WERI-Rb-1 (cell line): Measurements from ENCODE around the gene ATRN.
A peak's percentile ranks its signal among the peaks of the same experiment; 100 is the strongest.

Experiments
- DNase-seq: peaks from one replicate; pipeline ENCODE4 v3.0.0-alpha.2; 2020
- H3K27ac ChIP-seq: fragments of 250-450 bp; sonication (Bioruptor Pico); 2 replicates; pipeline ENCODE4 v1.5.1; 2020; ENCODE audit warnings: mild to moderate bottlenecking, moderate library complexity
- H3K27me3 ChIP-seq: fragments of 250-450 bp; sonication (Bioruptor Pico); 2 replicates; pipeline ENCODE4 v1.5.1; 2021; ENCODE audit warnings: mild to moderate bottlenecking, low read depth, moderate library complexity; ENCODE audit not compliant: insufficient read depth, severe bottlenecking
- H3K36me3 ChIP-seq: fragments of 250-450 bp; sonication (Bioruptor Pico); 2 replicates; pipeline ENCODE4 v1.5.1; 2020; ENCODE audit warnings: mild to moderate bottlenecking, moderate library complexity
- H3K4me3 ChIP-seq: 2 replicates; pipeline ENCODE4 v1.5.1; 2011; ENCODE audit warnings: low read depth, mild to moderate bottlenecking, control low read depth, low read length
- H3K9me3 ChIP-seq: fragments of 250-450 bp; sonication (Bioruptor Pico); 2 replicates; pipeline ENCODE4 v1.5.1; 2021; ENCODE audit warnings: mild to moderate bottlenecking, moderate library complexity; ENCODE audit not compliant: severe bottlenecking
- TF ChIP-seq, protein P1 (sequence below): IDR thresholded peaks from 2 replicates; pipeline ENCODE4 v1.5.1; 2011; ENCODE audit warnings: low read depth, mild to moderate bottlenecking, control low read depth, inconsistent platforms, low read length

The ATRN gene

DNA sequence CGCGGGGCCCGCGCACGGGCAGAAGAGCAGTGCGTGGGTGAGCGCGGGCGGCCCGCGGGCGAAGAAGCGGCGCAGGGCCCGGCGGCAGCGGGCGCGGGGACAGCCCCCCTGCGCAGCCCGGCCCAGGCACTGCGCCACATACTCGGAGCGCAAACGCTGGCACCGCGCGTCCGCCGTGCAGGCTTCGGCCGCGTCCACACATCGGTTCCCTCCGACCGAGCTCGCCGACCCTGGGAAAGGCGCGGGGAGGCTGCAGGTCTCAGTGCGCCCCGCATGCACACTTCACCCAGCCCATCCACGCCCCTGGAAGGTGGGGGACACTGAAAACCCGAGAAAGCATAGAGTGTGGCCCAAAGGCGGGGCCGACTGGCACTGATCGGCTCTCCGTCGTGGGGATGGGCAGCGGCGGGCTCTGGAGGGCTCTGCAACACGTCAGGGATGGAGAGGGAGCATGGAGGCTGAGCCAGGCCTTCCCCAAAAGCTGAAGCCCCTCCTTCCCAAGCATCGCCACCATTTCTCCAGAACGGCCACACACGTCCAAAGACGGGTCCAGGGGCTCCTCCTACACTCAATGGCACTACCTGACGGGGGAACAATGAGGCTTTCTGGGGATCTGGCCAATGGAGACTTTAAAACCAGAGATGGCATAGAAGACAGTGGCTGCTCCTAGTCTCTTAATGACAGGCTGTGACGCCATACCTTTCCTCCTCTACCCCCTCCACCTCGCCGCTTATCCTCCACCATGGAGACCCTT is 190.4 kb downstream of the ATRN start:
- TF ChIP-seq, protein P1, sequence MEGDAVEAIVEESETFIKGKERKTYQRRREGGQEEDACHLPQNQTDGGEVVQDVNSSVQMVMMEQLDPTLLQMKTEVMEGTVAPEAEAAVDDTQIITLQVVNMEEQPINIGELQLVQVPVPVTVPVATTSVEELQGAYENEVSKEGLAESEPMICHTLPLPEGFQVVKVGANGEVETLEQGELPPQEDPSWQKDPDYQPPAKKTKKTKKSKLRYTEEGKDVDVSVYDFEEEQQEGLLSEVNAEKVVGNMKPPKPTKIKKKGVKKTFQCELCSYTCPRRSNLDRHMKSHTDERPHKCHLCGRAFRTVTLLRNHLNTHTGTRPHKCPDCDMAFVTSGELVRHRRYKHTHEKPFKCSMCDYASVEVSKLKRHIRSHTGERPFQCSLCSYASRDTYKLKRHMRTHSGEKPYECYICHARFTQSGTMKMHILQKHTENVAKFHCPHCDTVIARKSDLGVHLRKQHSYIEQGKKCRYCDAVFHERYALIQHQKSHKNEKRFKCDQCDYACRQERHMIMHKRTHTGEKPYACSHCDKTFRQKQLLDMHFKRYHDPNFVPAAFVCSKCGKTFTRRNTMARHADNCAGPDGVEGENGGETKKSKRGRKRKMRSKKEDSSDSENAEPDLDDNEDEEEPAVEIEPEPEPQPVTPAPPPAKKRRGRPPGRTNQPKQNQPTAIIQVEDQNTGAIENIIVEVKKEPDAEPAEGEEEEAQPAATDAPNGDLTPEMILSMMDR, result no peak
- DNase-seq, result peak; percentile 6
- Histone ChIP-seq H3K27ac (no peak overlapping the region), H3K36me3 (no peaks in the 10 kb centered on the region), H3K4me3 (no peak overlapping the region; the same call in 1 of the 2 replicates), H3K9me3 (no peaks in the 10 kb centered on the region), H3K27me3 (peaks cover 9% of the 10 kb centered on the region)

DNA sequence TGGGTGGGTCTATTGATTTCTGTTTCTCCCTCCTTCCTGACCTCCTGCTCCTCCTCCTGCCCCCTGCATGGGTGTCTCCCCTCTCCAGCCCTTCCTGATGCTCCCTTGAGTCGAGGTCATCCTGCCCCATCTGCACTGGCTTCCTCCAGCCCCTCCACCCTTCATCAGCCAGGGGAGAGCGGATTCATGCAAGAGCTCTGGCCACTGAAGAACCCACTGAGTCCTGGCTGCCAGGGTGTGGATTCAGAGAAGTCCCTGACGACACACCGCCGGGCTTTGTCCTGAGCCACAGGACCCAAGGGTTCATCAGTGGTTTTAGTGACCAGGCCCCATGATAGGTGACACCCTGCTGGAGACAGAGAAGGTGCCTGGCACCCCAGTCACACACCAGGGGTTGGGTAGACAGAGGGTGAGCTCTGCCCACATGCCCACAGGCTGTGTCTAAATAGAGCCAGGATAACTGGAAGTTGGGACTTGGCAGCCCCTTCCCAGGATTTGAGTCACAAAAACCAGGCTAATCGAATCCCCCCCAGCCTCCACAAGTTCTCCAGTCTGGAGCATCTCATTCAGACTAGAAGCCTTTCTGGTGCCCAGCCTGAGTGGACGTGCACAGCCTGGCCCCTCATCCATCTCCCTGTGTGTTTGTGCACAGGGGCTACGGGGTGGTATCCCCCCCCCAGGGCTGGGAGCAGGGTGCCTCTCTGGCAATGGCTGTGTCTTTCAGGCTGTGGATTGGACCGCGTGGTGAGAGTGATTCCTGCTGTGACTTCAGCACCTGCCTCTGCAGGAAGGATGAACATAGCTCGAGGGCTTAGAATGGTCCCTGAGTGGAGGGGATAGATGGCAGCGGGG is 191.2 kb downstream of the ATRN start:
- TF ChIP-seq, protein P1, result no peak
- peak; percentile 2 for DNase-seq
- Histone ChIP-seq H3K27me3 (peaks cover 9% of the 10 kb centered on the region), H3K9me3 (no peaks in the 10 kb centered on the region), H3K27ac (no peak overlapping the region), H3K36me3 (no peaks in the 10 kb centered on the region), H3K4me3 (no peak overlapping the region)

DNA sequence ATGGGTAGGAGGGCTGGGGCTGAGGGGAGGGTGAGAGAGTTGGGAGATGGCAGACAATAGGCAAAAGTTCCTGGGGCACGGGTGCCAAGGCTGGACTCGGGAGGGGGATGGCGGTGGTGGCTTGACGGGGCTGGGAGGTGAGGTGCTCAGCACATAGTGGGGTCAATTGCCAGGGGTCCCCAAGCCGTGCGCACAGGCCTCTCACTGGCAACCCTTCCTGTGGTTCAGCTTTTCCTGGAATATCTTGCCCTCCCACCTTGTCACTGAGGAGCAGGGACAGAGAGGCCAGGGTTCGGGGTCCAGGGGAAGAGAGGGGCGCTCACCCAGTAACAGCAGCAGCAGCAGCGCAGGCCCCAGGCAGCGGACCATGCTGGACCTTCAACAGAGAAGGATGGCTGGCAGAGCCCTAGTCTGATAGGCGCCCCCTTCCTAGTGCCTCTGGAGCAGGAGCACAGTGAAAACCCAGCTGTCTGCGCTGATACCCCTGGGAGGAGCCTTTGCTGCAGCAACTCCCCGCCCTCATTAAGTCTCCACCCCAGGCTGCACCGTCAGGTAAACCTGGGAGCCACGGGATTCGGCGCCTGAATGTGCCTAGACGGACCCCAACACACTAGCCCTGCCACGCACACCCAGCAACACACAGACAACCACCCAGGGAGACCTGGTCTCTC is 192.3 kb downstream of the ATRN start, which contains the start of gene GFRA4:
GFRA4 (minus strand) TSS at position 369 of the 671 bp plus-strand sequence; CDS start at position 369, 0 bp downstream.
- H3K27me3 ChIP-seq, result peaks cover 9% of the 10 kb centered on the region
- no peaks in the 10 kb centered on the region for H3K9me3 ChIP-seq
- no peaks in the 10 kb centered on the region for H3K36me3 ChIP-seq
- H3K27ac ChIP-seq, result no peak within 1 kb of the TSS
- no peak within 1 kb of the TSS for H3K4me3 ChIP-seq
- DNase-seq, result no peak
- TF ChIP-seq, protein P1, result no peak

DNA sequence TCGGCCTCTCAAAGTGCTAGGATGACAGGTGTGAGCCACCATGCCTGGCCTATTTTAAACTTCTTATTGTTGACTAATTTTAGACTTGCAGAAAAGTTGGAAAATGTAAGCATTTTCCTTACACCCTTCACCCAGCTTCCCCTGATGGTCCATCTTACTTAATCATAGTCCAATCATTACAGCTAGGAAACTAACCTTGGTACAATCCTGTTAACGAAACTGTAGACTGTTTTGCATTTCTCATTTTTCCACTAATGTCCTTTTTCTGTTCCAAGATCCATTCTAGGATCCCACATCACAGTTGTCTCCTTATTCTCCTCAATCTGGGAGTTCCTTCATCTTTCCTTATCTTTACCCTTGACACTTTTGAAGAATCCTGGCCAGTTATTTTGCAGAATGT is 193.0 kb downstream of the ATRN start:
- Histone ChIP-seq H3K36me3 (no peaks in the 10 kb centered on the region), H3K27me3 (peaks cover 9% of the 10 kb centered on the region), H3K9me3 (no peaks in the 10 kb centered on the region), H3K27ac (no peak overlapping the region), H3K4me3 (no peak overlapping the region)
- DNase-seq, result no peak
- TF ChIP-seq, protein P1, result no peak

DNA sequence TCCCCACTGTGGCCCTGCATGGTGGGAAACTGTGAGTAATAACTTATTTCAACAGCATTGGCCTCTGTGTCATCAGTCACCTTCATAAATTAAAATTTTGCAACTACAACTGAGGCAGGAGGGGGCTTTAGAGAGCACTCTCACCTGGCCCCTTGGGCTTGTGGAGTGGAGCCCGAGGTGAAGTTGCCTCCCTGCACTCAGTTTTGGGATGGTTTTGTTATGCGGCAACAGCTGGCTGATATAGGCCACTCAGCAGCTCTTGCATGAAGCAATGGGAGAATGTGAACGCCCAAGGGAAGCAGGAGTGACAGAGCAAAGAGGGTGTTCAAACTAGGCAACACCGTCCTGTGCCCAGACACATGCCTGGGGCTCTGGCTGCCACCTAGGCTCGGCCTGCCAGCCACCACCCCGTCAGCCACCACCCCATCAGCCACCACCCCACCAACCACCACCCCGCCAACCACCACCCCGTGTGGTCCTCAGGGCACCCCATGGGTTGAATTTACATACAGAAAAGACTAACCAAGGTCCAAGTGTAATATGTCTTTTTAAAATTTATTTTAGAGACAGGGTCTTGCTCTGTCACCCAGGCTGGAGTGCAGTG is 196.7 kb downstream of the ATRN start:
- TF ChIP-seq, protein P1, result no peak
- Histone ChIP-seq H3K9me3 (no peaks in the 10 kb centered on the region), H3K27ac (no peak overlapping the region), H3K36me3 (no peaks in the 10 kb centered on the region), H3K4me3 (no peak overlapping the region), H3K27me3 (peaks cover 7% of the 10 kb centered on the region)
- DNase-seq, result no peak
